HepG2 (cell line): ENCODE measurements around the gene LIM2.

ENCODE experiments used
- HBP1 ChIP-seq: IDR thresholded peaks from 2 replicates; pipeline ENCODE4 v1.6.1; 2016; ENCODE audit warnings: low read depth, control low read depth
- REST ChIP-seq, 2 experiments: IDR thresholded peaks; 2 replicates each; pipeline ENCODE4 v1.6.1; 2011 to 2012; ENCODE audit warnings: low read length in 2 of 2, borderline replicate concordance in 1 of 2, low read depth in 1 of 2, mild to moderate bottlenecking in 1 of 2, moderate library complexity in 1 of 2
- ZBTB10 ChIP-seq: sonication (generic); formaldehyde crosslinking; IDR thresholded peaks from 2 replicates; pipeline ENCODE4 v1.4.0; 2020; ENCODE audit warnings: missing genetic modification reagents, borderline replicate concordance

- TF ChIP-seq ZBTB10 (no peak), HBP1 (CRISPR knock-in tag) (no peak), REST (IDR thresholded peaks at IDR 0.05; ENCODE audit: borderline replicate concordance in 1 of 2, low read depth in 1 of 2, low read length in 2 of 2) (no peak)
Observed at GRCh38 chr19:51417810-51418157, 30.0 kb upstream of the LIM2 start.
